Activated naive CD8-positive, alpha-beta T cell (primary cell): ENCODE measurements around the gene RET.

Experiments used
- H3K27ac Mint-ChIP-seq: one replicate; pipeline ENCODE4 v1.8.0; 2021; ENCODE audit warnings: mixed read lengths
- H3K27me3 Mint-ChIP-seq: one replicate; pipeline ENCODE4 v1.8.0; 2021; ENCODE audit warnings: mixed read lengths
- H3K36me3 Mint-ChIP-seq: one replicate; pipeline ENCODE4 v1.8.0; 2021; ENCODE audit warnings: mixed read lengths
- H3K4me1 Mint-ChIP-seq: one replicate; pipeline ENCODE4 v1.8.0; 2021; ENCODE audit warnings: low read depth, mixed read lengths
- H3K4me3 Mint-ChIP-seq: one replicate; pipeline ENCODE4 v1.8.0; 2021; ENCODE audit warnings: mild to moderate bottlenecking, mixed read lengths
- H3K9me3 Mint-ChIP-seq: one replicate; pipeline ENCODE4 v1.8.0; 2021; ENCODE audit warnings: low read depth, mixed read lengths

RET gene

GRCh38 chr10:43053825-43054224, 23.0 kb upstream of the RET start:
- Mint-ChIP-seq H3K36me3 (no peaks in the 10 kb centered on the region), H3K9me3 (no peaks in the 10 kb centered on the region), H3K27ac (no peak overlapping the region), H3K4me3 (no peak overlapping the region), H3K27me3 (peaks cover 4% of the 10 kb centered on the region), H3K4me1 (no peaks in the 10 kb centered on the region)

- Mint-ChIP-seq H3K4me3 (no peak overlapping the region), H3K27ac (no peak overlapping the region), H3K9me3 (no peaks in the 10 kb centered on the region), H3K4me1 (no peaks in the 10 kb centered on the region), H3K36me3 (no peaks in the 10 kb centered on the region), H3K27me3 (peaks cover 4% of the 10 kb centered on the region)
Measured at GRCh38 chr10:43054593-43054992, 22.3 kb upstream of the RET start.

- Mint-ChIP-seq H3K4me1 (no peaks in the 10 kb centered on the region), H3K27me3 (peaks cover 4% of the 10 kb centered on the region), H3K36me3 (no peaks in the 10 kb centered on the region), H3K27ac (no peak overlapping the region), H3K9me3 (no peaks in the 10 kb centered on the region), H3K4me3 (no peak overlapping the region)
Measured at GRCh38 chr10:43055217-43055616, 21.7 kb upstream of the RET start.

GRCh38 chr10:43055991-43056567, 20.8 kb upstream of the RET start:
- Mint-ChIP-seq H3K4me1 (no peaks in the 10 kb centered on the region), H3K27ac (no peak overlapping the region), H3K27me3 (peaks cover 4% of the 10 kb centered on the region), H3K36me3 (no peaks in the 10 kb centered on the region), H3K9me3 (no peaks in the 10 kb centered on the region), H3K4me3 (no peak overlapping the region)

GRCh38 chr10:43056568-43057011, 20.3 kb upstream of the RET start:
- Mint-ChIP-seq H3K4me1 (no peaks in the 10 kb centered on the region), H3K27ac (no peak overlapping the region), H3K9me3 (no peaks in the 10 kb centered on the region), H3K4me3 (no peak overlapping the region), H3K36me3 (no peaks in the 10 kb centered on the region), H3K27me3 (peaks cover 4% of the 10 kb centered on the region)

- H3K4me1 Mint-ChIP-seq = no peaks in the 10 kb centered on the region
- no peak overlapping the region for H3K4me3 Mint-ChIP-seq
- peaks cover 4% of the 10 kb centered on the region for H3K27me3 Mint-ChIP-seq
- H3K36me3 Mint-ChIP-seq = no peaks in the 10 kb centered on the region
- H3K9me3 Mint-ChIP-seq = no peaks in the 10 kb centered on the region
- H3K27ac Mint-ChIP-seq = no peak overlapping the region
Measured at GRCh38 chr10:43057231-43057711, 19.6 kb upstream of the RET start.

- no peak overlapping the region for H3K4me3 Mint-ChIP-seq
- no peaks in the 10 kb centered on the region for H3K9me3 Mint-ChIP-seq
- H3K27ac Mint-ChIP-seq = no peak overlapping the region
- no peaks in the 10 kb centered on the region for H3K4me1 Mint-ChIP-seq
- no peaks in the 10 kb centered on the region for H3K36me3 Mint-ChIP-seq
- peaks cover 2% of the 10 kb centered on the region for H3K27me3 Mint-ChIP-seq
Measured at GRCh38 chr10:43057831-43058340, 19.0 kb upstream of the RET start.

GRCh38 chr10:43058716-43059335, 18.0 kb upstream of the RET start:
- Mint-ChIP-seq H3K9me3 (no peaks in the 10 kb centered on the region), H3K4me3 (no peak overlapping the region), H3K4me1 (no peaks in the 10 kb centered on the region), H3K36me3 (no peaks in the 10 kb centered on the region), H3K27ac (no peak overlapping the region), H3K27me3 (peaks cover 2% of the 10 kb centered on the region)

- Mint-ChIP-seq H3K27me3 (peaks cover 2% of the 10 kb centered on the region), H3K36me3 (no peaks in the 10 kb centered on the region), H3K9me3 (no peaks in the 10 kb centered on the region), H3K27ac (no peak overlapping the region), H3K4me1 (no peaks in the 10 kb centered on the region), H3K4me3 (no peak overlapping the region)
Measured at GRCh38 chr10:43059336-43059720, 17.5 kb upstream of the RET start.

- Mint-ChIP-seq H3K36me3 (no peaks in the 10 kb centered on the region), H3K4me1 (no peaks in the 10 kb centered on the region), H3K27me3 (peaks cover 2% of the 10 kb centered on the region), H3K9me3 (no peaks in the 10 kb centered on the region), H3K27ac (no peak overlapping the region), H3K4me3 (no peak overlapping the region)
Measured at GRCh38 chr10:43059828-43060227, 17.0 kb upstream of the RET start.

GRCh38 chr10:43060291-43060690, 16.6 kb upstream of the RET start:
- Mint-ChIP-seq H3K27me3 (peaks cover 2% of the 10 kb centered on the region), H3K4me1 (no peaks in the 10 kb centered on the region), H3K36me3 (no peaks in the 10 kb centered on the region), H3K27ac (no peak overlapping the region), H3K9me3 (no peaks in the 10 kb centered on the region), H3K4me3 (no peak overlapping the region)

- H3K27ac Mint-ChIP-seq = no peak overlapping the region
- no peak overlapping the region for H3K4me3 Mint-ChIP-seq
- H3K9me3 Mint-ChIP-seq = no peaks in the 10 kb centered on the region
- H3K27me3 Mint-ChIP-seq = peaks cover 2% of the 10 kb centered on the region
- no peaks in the 10 kb centered on the region for H3K36me3 Mint-ChIP-seq
- H3K4me1 Mint-ChIP-seq = no peaks in the 10 kb centered on the region
Measured at GRCh38 chr10:43061331-43061730, 15.5 kb upstream of the RET start.

- Mint-ChIP-seq H3K27ac (no peak overlapping the region), H3K36me3 (no peaks in the 10 kb centered on the region), H3K4me1 (no peaks in the 10 kb centered on the region), H3K9me3 (no peaks in the 10 kb centered on the region), H3K4me3 (no peak overlapping the region), H3K27me3 (peaks cover 2% of the 10 kb centered on the region)
Measured at GRCh38 chr10:43061760-43062159, 15.1 kb upstream of the RET start.

GRCh38 chr10:43062402-43063160, 14.3 kb upstream of the RET start:
- no peaks in the 10 kb centered on the region for H3K4me1 Mint-ChIP-seq
- no peaks in the 10 kb centered on the region for H3K9me3 Mint-ChIP-seq
- H3K4me3 Mint-ChIP-seq = no peak overlapping the region
- H3K27me3 Mint-ChIP-seq = peaks cover 1% of the 10 kb centered on the region
- no peak overlapping the region for H3K27ac Mint-ChIP-seq
- no peaks in the 10 kb centered on the region for H3K36me3 Mint-ChIP-seq

GRCh38 chr10:43064331-43065075, 12.4 kb upstream of the RET start:
- Mint-ChIP-seq H3K27me3 (no peaks in the 10 kb centered on the region), H3K27ac (no peak overlapping the region), H3K36me3 (no peaks in the 10 kb centered on the region), H3K4me3 (no peak overlapping the region), H3K9me3 (no peaks in the 10 kb centered on the region), H3K4me1 (no peaks in the 10 kb centered on the region)
